Calu3 (cell line): ENCODE data around the gene INSIG1. TPM values are rescaled to one million over a fixed set of nuclear protein-coding genes. Genes with fewer than 3 reads are reported as not detected.

ENCODE experiments used
- BruUV-seq: library from RNA; stranded (reverse); fragments of 400-500 nt; replicated peaks from 2 replicates; lab custom pipeline; 2021; lab: Mats Ljungman, UMichigan
- CTCF ChIA-PET: fragments of 300-600 bp; sonication (Branson Sonifier 250); formaldehyde crosslinking; loops from one replicate; lab custom pipeline; 2022; ENCODE audit warnings: antibody characterized with exemption; lab: Charles Lee
- DNase-seq: peaks from one replicate; pipeline ENCODE4 v3.0.0; 2022
- H3K27ac Mint-ChIP-seq: one replicate; pipeline ENCODE4 v1.8.0; 2022; ENCODE audit warnings: mixed read lengths; ENCODE audit not compliant: unreplicated experiment
- H3K27me3 Mint-ChIP-seq: one replicate; pipeline ENCODE4 v1.8.0; 2022; ENCODE audit warnings: mixed read lengths; ENCODE audit not compliant: unreplicated experiment
- H3K36me3 Mint-ChIP-seq: one replicate; pipeline ENCODE4 v1.8.0; 2022; ENCODE audit warnings: mild to moderate bottlenecking, moderate library complexity, mixed read lengths; ENCODE audit not compliant: insufficient read depth, unreplicated experiment
- H3K4me1 Mint-ChIP-seq: one replicate; pipeline ENCODE4 v1.8.0; 2022; ENCODE audit warnings: mild to moderate bottlenecking, low read depth, mixed read lengths; ENCODE audit not compliant: unreplicated experiment
- H3K4me3 Mint-ChIP-seq: one replicate; pipeline ENCODE4 v1.8.0; 2022; ENCODE audit warnings: mild to moderate bottlenecking, low read depth, moderate library complexity, mixed read lengths; ENCODE audit not compliant: unreplicated experiment
- H3K9me3 Mint-ChIP-seq: one replicate; pipeline ENCODE4 v1.8.0; 2022; ENCODE audit warnings: low read depth, mixed read lengths; ENCODE audit not compliant: unreplicated experiment
- CTCF ChIP-seq: fragments of 200-600 bp; IDR thresholded peaks from one replicate; pipeline ENCODE4 v1.8.0; 2022; ENCODE audit warnings: antibody characterized with exemption; ENCODE audit not compliant: unreplicated experiment
- intact Hi-C: fragments of 100-400 bp; cut with micrococcal nuclease; formaldehyde crosslinking; loops from one replicate; pipeline ENCODE4 v1.10.0; 2022; ENCODE audit not compliant: unreplicated experiment
- total RNA-seq: library from RNA; stranded (reverse); gene quantifications from 2 replicates; pipeline ENCODE4 v1.2.3, GENCODE V29; 2022

INSIG1 gene
- total RNA-seq, 1 experiment from 2014 or later: 71.3 TPM

GRCh38 chr7:155351120-155351870 lies 53.6 kb downstream of the INSIG1 start:
- CTCF ChIA-PET: no interaction called here
- no peak for TF ChIP-seq CTCF
- DNase-seq: no peak
- BruUV-seq: no TSS peak
- Mint-ChIP-seq H3K4me1 (no peaks in the 10 kb centered on the region), H3K4me3 (no peak overlapping the region), H3K27ac (no peak overlapping the region), H3K27me3 (peaks cover 51% of the 10 kb centered on the region), H3K9me3 (peaks cover 5% of the 10 kb centered on the region), H3K36me3 (no peaks in the 10 kb centered on the region)
- intact Hi-C loops: no loop called here

GRCh38 chr7:155352076-155352752 lies 54.5 kb downstream of the INSIG1 start:
- BruUV-seq: no TSS peak
- Mint-ChIP-seq H3K4me3 (no peak overlapping the region), H3K36me3 (no peaks in the 10 kb centered on the region), H3K27ac (no peak overlapping the region), H3K4me1 (no peaks in the 10 kb centered on the region), H3K27me3 (peaks cover 58% of the 10 kb centered on the region), H3K9me3 (peaks cover 5% of the 10 kb centered on the region)
- TF ChIP-seq CTCF: no peak
- intact Hi-C loops: no loop called here
- CTCF ChIA-PET: no interaction called here
- DNase-seq: no peak

GRCh38 chr7:155352753-155353115 lies 55.1 kb downstream of the INSIG1 start:
- TF ChIP-seq CTCF: no peak

GRCh38 chr7:155353256-155353897 lies 55.7 kb downstream of the INSIG1 start:
- Mint-ChIP-seq H3K4me3 (no peak overlapping the region), H3K27me3 (peaks cover 69% of the 10 kb centered on the region), H3K27ac (no peak overlapping the region), H3K9me3 (peaks cover 5% of the 10 kb centered on the region), H3K36me3 (no peaks in the 10 kb centered on the region), H3K4me1 (no peaks in the 10 kb centered on the region)
- intact Hi-C loops: no loop called here
- CTCF ChIA-PET: no interaction called here
- DNase-seq: no peak
- BruUV-seq: no TSS peak
- no peak for TF ChIP-seq CTCF

More at GRCh38 chr7:155352753-155353115, 55.1 kb downstream of the INSIG1 start:
- DNase-seq: no peak
- peaks cover 63% of the 10 kb centered on the region for H3K27me3 Mint-ChIP-seq
- no peaks in the 10 kb centered on the region for H3K4me1 Mint-ChIP-seq
- H3K9me3 Mint-ChIP-seq: peaks cover 5% of the 10 kb centered on the region
- H3K27ac Mint-ChIP-seq: no peak overlapping the region
- intact Hi-C loops: no loop called here
- BruUV-seq: no TSS peak
- H3K36me3 Mint-ChIP-seq: no peaks in the 10 kb centered on the region
- CTCF ChIA-PET: no interaction called here
- H3K4me3 Mint-ChIP-seq: no peak overlapping the region
